ENCODE measurements around the gene CLEC18B. TPM values are rescaled to one million over a fixed set of nuclear protein-coding genes. Genes with fewer than 3 reads are reported as not detected.
"Not testable (repeated sequence)": the region's sequence is repeated elsewhere in the genome, so short reads cannot be mapped to it uniquely, and the experiment has no call there.

CLEC18B gene
- total and polyA plus RNA-seq, 4 donors = 0.65 to 1.9 (median 0.77) TPM; not detected in 1

DNA sequence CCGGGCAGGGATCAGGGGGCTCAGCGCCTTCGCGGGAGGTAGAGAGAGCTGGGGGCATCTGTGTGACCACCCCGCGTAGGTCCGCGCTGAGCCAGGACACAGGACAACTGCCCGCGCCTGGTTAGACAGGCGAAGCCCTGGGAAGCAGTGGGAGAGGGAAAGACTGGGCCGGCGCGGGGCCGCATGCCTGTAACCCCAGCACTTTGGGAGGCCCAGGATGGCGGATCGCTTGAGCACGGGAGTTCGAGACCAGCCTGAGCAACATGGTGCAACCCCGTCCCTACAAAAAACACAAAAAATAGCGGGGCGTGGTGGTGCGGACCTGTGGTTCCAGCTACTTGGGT is 13.9 kb downstream of the CLEC18B start:
- peak; percentile 3 to 44 (median 7) for DNase-seq
- 7 to 9% methylated on average over 8 to 15 of the region's 23 CpGs for WGBS, 2 donors
- not testable (repeated sequence) for H3K36me3 ChIP-seq (ENCODE audit: control insufficient read depth in 4 of 4, insufficient read depth in 4 of 4, low read length in 4 of 4); H3K4me1 ChIP-seq (ENCODE audit: control insufficient read depth in 5 of 5, insufficient read depth in 5 of 5, low read length in 5 of 5); H3K9ac ChIP-seq (ENCODE audit: insufficient read depth in 1 of 2, low read length in 2 of 2); H3K27me3 ChIP-seq (ENCODE audit: control insufficient read depth in 3 of 3, insufficient read depth in 3 of 3, low read length in 2 of 3); H3K9me3 ChIP-seq (ENCODE audit: control insufficient read depth in 4 of 4, insufficient read depth in 3 of 4, low read length in 3 of 4)
- H3K4me3 ChIP-seq = peak overlapping the region; percentile 36
- peak; percentile 39 for ATAC-seq (ENCODE audit: insufficient read depth, low FRiP score)
- H3K27ac ChIP-seq (ENCODE audit: low read depth in 1 of 2, low read length in 1 of 2) = peak overlapping the region; percentile 55 to 76

- 3 to 15% methylated on average over 5 to 27 of the region's 71 CpGs for WGBS, 2 donors
- not testable (repeated sequence) for H3K4me1 ChIP-seq (ENCODE audit: control insufficient read depth in 5 of 5, insufficient read depth in 5 of 5, low read length in 5 of 5); H3K9ac ChIP-seq (ENCODE audit: insufficient read depth in 1 of 2, low read length in 2 of 2); H3K27me3 ChIP-seq (ENCODE audit: control insufficient read depth in 3 of 3, insufficient read depth in 3 of 3, low read length in 2 of 3); H3K4me3 ChIP-seq; H3K9me3 ChIP-seq (ENCODE audit: control insufficient read depth in 4 of 4, insufficient read depth in 3 of 4, low read length in 3 of 4); DNase-seq; H3K36me3 ChIP-seq (ENCODE audit: control insufficient read depth in 4 of 4, insufficient read depth in 4 of 4, low read length in 4 of 4)
- peak; percentile 92 for ATAC-seq (ENCODE audit: insufficient read depth, low FRiP score)
- H3K27ac ChIP-seq (ENCODE audit: low read depth in 1 of 2, low read length in 1 of 2) = peak overlapping the region in 1 of 2 donors; percentile 55
These were observed 14.5 kb downstream of the CLEC18B start for GRCh38 chr16:74406600-74407361.

DNA sequence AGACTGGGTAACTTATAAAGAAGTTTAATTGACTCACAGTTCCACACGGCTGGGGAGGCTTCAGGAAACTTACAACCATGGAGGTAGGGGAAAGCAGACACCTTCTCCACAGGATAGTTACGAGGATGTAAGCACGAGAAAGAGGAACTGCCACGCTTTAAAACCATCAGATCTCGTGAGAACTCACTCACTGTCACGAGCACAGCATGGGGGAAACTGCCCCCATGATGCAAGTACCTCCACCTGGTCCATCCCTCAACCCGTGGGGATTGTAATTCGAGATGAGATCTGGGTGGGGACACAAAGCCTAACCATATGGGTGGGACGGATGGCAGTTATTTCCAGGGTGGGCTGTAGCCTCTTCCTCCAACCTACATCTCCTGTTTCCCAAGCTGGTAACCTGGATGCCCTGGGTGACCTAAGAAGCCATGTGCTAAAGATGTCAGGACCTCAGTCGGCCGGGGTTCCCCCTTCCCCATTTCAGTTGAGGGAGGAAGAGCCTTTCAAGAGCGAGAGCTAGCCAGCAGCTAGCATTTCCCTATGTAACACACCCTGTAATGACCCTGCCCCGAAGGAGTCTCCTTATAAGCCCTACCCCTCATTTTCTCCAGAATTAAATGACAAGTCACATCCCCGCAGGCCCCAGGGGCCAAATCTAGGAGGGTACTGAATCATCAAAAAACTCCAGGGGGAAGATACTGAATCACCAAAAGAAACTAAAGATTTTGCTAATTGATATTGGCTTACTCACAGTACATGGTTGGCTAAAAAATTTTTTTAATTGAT is 16.9 kb downstream of the CLEC18B start:
- ATAC-seq (ENCODE audit: insufficient read depth, low FRiP score) = not testable (repeated sequence)
- 53 to 62% methylated on average over 5 to 6 of the region's 14 CpGs for WGBS, 2 donors

DNA sequence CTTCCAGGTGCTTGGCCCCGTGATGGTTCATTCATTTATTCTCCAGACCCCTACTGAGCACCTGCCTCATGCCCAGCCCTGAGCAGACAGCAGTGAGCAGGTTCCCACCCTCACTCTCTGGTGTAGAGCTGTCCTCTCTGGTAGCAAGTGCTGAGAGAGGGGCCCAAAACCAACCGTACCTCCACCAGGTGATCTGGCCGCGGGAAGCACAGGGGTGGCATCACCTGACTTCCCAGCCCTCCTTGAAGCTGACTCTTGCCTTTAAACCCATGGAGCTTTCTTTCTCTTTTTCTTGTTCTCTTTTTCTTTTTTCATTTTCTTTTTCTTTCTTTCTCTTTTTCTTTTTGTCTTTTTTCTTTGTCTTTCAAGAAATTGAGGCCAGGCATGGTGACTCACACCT is 21.0 kb downstream of the CLEC18B start:
- not testable (repeated sequence) for H3K27me3 ChIP-seq (ENCODE audit: control insufficient read depth in 3 of 3, insufficient read depth in 3 of 3, low read length in 2 of 3); H3K9me3 ChIP-seq (ENCODE audit: control insufficient read depth in 4 of 4, insufficient read depth in 3 of 4, low read length in 3 of 4); H3K9ac ChIP-seq (ENCODE audit: insufficient read depth in 1 of 2, low read length in 2 of 2); H3K27ac ChIP-seq (ENCODE audit: low read depth in 1 of 2, low read length in 1 of 2); H3K4me3 ChIP-seq; H3K4me1 ChIP-seq (ENCODE audit: control insufficient read depth in 5 of 5, insufficient read depth in 5 of 5, low read length in 5 of 5); H3K36me3 ChIP-seq (ENCODE audit: control insufficient read depth in 4 of 4, insufficient read depth in 4 of 4, low read length in 4 of 4); ATAC-seq (ENCODE audit: insufficient read depth, low FRiP score)
- DNase-seq = peak in 1 of 3 donors; percentile 7
- WGBS, 2 donors = 93 to 94% methylated on average over 3 of the region's 4 CpGs

More for the DNA sequence above, 16.9 kb downstream of the CLEC18B start:
- not testable (repeated sequence) for H3K4me1 ChIP-seq (ENCODE audit: control insufficient read depth in 5 of 5, insufficient read depth in 5 of 5, low read length in 5 of 5); H3K27me3 ChIP-seq (ENCODE audit: control insufficient read depth in 3 of 3, insufficient read depth in 3 of 3, low read length in 2 of 3); H3K36me3 ChIP-seq (ENCODE audit: control insufficient read depth in 4 of 4, insufficient read depth in 4 of 4, low read length in 4 of 4); DNase-seq; H3K4me3 ChIP-seq; H3K27ac ChIP-seq (ENCODE audit: low read depth in 1 of 2, low read length in 1 of 2); H3K9ac ChIP-seq (ENCODE audit: insufficient read depth in 1 of 2, low read length in 2 of 2); H3K9me3 ChIP-seq (ENCODE audit: control insufficient read depth in 4 of 4, insufficient read depth in 3 of 4, low read length in 3 of 4)

- DNase-seq (peak in 2 of 3 donors; percentile 3 to 17), ATAC-seq (ENCODE audit: insufficient read depth, low FRiP score) (peak; percentile 66)
- WGBS, 2 donors = 43 to 49% methylated on average over 11 of the region's 15 CpGs
- H3K9me3 ChIP-seq (ENCODE audit: control insufficient read depth in 4 of 4, insufficient read depth in 3 of 4, low read length in 3 of 4); H3K27me3 ChIP-seq (ENCODE audit: control insufficient read depth in 3 of 3, insufficient read depth in 3 of 3, low read length in 2 of 3); H3K27ac ChIP-seq (ENCODE audit: low read depth in 1 of 2, low read length in 1 of 2); H3K9ac ChIP-seq (ENCODE audit: insufficient read depth in 1 of 2, low read length in 2 of 2); H3K4me3 ChIP-seq; H3K4me1 ChIP-seq (ENCODE audit: control insufficient read depth in 5 of 5, insufficient read depth in 5 of 5, low read length in 5 of 5); H3K36me3 ChIP-seq (ENCODE audit: control insufficient read depth in 4 of 4, insufficient read depth in 4 of 4, low read length in 4 of 4): not testable (repeated sequence)
These were observed 22.9 kb downstream of the CLEC18B start for GRCh38 chr16:74398212-74398895.

DNA sequence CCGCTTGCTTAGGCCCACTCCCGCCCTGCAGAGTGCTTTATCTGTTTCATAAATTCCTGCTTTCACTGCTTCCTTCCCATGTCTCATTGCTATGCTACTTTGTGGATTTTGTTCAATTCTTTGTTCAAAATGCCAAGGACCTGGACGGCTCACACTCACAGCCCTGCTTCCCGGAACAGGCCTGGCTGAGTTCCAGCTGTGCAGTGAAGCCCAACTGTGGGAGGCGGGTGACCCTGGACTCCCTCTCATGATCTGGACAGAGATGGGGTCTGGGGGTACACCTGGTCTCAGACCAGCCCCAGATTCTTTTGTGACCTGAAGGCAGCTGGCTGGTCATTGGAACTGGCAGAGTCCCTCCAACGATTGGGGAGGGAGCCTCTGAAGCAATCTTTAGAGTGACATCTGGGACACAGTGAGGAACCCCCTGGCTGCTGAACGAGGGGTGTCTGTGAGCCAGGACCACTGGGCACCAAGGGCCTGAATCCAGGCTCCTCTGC is 24.7 kb downstream of the CLEC18B start:
- not testable (repeated sequence) for H3K4me3 ChIP-seq; H3K27me3 ChIP-seq (ENCODE audit: control insufficient read depth in 3 of 3, insufficient read depth in 3 of 3, low read length in 2 of 3); H3K9me3 ChIP-seq (ENCODE audit: control insufficient read depth in 4 of 4, insufficient read depth in 3 of 4, low read length in 3 of 4); H3K36me3 ChIP-seq (ENCODE audit: control insufficient read depth in 4 of 4, insufficient read depth in 4 of 4, low read length in 4 of 4); H3K4me1 ChIP-seq (ENCODE audit: control insufficient read depth in 5 of 5, insufficient read depth in 5 of 5, low read length in 5 of 5); H3K27ac ChIP-seq (ENCODE audit: low read depth in 1 of 2, low read length in 1 of 2); H3K9ac ChIP-seq (ENCODE audit: insufficient read depth in 1 of 2, low read length in 2 of 2)
- WGBS, 2 donors = 38 to 62% methylated on average over 7 of the region's 7 CpGs
- peak; percentile 40 for ATAC-seq (ENCODE audit: insufficient read depth, low FRiP score)
- peak; percentile 57 to 83 (median 61) for DNase-seq

DNA sequence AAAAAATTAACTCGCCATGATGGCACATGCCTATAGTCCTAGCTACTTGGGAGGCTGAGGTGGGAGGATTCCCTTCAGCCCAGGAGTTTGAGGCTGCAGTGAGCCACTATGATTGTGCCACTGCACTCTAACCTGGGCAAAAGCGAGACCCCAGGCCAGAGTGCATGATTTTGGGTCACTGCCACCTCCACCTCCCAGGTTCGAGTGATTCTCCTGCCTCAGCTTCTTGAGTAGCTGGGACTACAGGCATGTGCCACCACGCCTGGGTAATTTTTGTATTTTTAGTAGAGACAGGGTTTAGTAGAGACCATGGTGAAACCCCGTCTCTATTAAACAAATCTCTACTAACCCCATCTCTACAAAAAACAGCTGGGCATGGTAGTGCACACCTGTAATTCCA is 26.7 kb downstream of the CLEC18B start:
- not testable (repeated sequence) for H3K4me3 ChIP-seq; H3K9ac ChIP-seq (ENCODE audit: insufficient read depth in 1 of 2, low read length in 2 of 2); H3K27ac ChIP-seq (ENCODE audit: low read depth in 1 of 2, low read length in 1 of 2); DNase-seq; H3K9me3 ChIP-seq (ENCODE audit: control insufficient read depth in 4 of 4, insufficient read depth in 3 of 4, low read length in 3 of 4); H3K27me3 ChIP-seq (ENCODE audit: control insufficient read depth in 3 of 3, insufficient read depth in 3 of 3, low read length in 2 of 3); H3K36me3 ChIP-seq (ENCODE audit: control insufficient read depth in 4 of 4, insufficient read depth in 4 of 4, low read length in 4 of 4); H3K4me1 ChIP-seq (ENCODE audit: control insufficient read depth in 5 of 5, insufficient read depth in 5 of 5, low read length in 5 of 5); ATAC-seq (ENCODE audit: insufficient read depth, low FRiP score)
- 90% methylated on average over 3 of the region's 5 CpGs for WGBS, 2 donors

DNA sequence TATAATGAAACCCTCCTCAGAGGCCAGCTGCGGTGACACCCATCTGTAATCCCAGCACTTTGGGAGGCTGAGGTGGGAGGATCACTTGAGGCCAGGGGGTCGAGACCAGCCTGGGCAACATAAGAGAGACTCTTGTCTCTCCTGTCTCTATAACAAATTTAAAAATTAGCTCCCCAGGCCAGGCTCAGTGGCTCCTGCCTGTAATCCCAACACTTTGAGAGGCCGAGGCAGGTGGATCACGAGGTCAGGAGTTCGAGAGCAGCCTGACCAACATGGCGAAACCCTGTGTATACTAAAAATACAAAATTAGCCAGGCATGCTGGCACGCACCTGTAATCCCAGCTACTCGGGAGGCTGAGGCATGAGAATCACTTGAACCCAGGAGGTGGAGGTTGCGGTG is 27.1 kb downstream of the CLEC18B start:
- not testable (repeated sequence) for H3K9me3 ChIP-seq (ENCODE audit: control insufficient read depth in 4 of 4, insufficient read depth in 3 of 4, low read length in 3 of 4); H3K9ac ChIP-seq (ENCODE audit: insufficient read depth in 1 of 2, low read length in 2 of 2); H3K27me3 ChIP-seq (ENCODE audit: control insufficient read depth in 3 of 3, insufficient read depth in 3 of 3, low read length in 2 of 3); H3K27ac ChIP-seq (ENCODE audit: low read depth in 1 of 2, low read length in 1 of 2); ATAC-seq (ENCODE audit: insufficient read depth, low FRiP score); H3K36me3 ChIP-seq (ENCODE audit: control insufficient read depth in 4 of 4, insufficient read depth in 4 of 4, low read length in 4 of 4); H3K4me3 ChIP-seq; DNase-seq; H3K4me1 ChIP-seq (ENCODE audit: control insufficient read depth in 5 of 5, insufficient read depth in 5 of 5, low read length in 5 of 5)
- WGBS, 2 donors = 93 to 95% methylated on average over 9 of the region's 9 CpGs

All from lung (tissue), 10 donors.